B cell (primary cell): ENCODE measurements around the gene NUP210. TPM values are rescaled to one million over a fixed set of nuclear protein-coding genes. Genes with fewer than 3 reads are reported as not detected.

Experiments used
- ATAC-seq: fragments of 200-7000 bp; cut with Tn5 transposase; one replicate; pipeline ENCODE4 v1.10.0; 2021; ENCODE audit warnings: low read depth, mild to moderate bottlenecking, moderate number of reproducible peaks, moderate library complexity
- CTCF ChIA-PET: fragments of 350-600 bp; sonication (Branson Sonifier 250); formaldehyde crosslinking; loops from one replicate; lab custom pipeline; 2021; ENCODE audit warnings: antibody characterized with exemption, inconsistent platforms; lab: Charles Lee
- POLR2A ChIA-PET: fragments of 350-600 bp; sonication (Branson Sonifier 250); formaldehyde crosslinking; loops from one replicate; lab custom pipeline; 2021; ENCODE audit warnings: antibody characterized with exemption; lab: Charles Lee
- DNase-seq: peaks from one replicate; pipeline ENCODE4 v3.0.0; 2013
- H2AFZ ChIP-seq: 2 replicates; pipeline ENCODE4 v1.6.1; 2012; ENCODE audit warnings: mild to moderate bottlenecking, low read depth, low read length; ENCODE audit not compliant: insufficient read depth, poor library complexity, severe bottlenecking
- H3K27ac ChIP-seq, 2 donors: 1 replicate in 1 of 2; 2 replicates in 1 of 2; pipeline ENCODE4 v1.5.1; 2012 to 2013; ENCODE audit warnings: low read length in 2 of 2, mild to moderate bottlenecking in 2 of 2, moderate library complexity in 1 of 2
- H3K27me3 ChIP-seq, 4 experiments: fragments of 200-600 bp in 1 of 4; sonication (generic) in 1 of 4; replicated peaks in 1 of 4; 1 replicate in 2 of 4; 2 replicates in 2 of 4; pipeline versions ENCODE4 v1.6.1 to v1.7.0; 2013 to 2016; ENCODE audit warnings: low read length in 3 of 4, mild to moderate bottlenecking in 2 of 4, mixed read lengths in 1 of 4, moderate library complexity in 1 of 4; ENCODE audit not compliant: insufficient read depth in 4 of 4, control insufficient read depth in 3 of 4; ENCODE audit errors: control extremely low read depth in 1 of 4
- H3K36me3 ChIP-seq, 2 experiments: replicated peaks in 1 of 2; 1 replicate in 1 of 2; 2 replicates in 1 of 2; pipeline versions ENCODE4 v1.6.1 to v1.7.1; 2013; ENCODE audit warnings: low read length in 1 of 2; ENCODE audit not compliant: insufficient read depth in 2 of 2, control insufficient read depth in 1 of 2; ENCODE audit errors: control extremely low read depth in 1 of 2, extremely low read depth in 1 of 2
- H3K4me1 ChIP-seq, 2 donors: fragments of 200-600 bp in 1 of 2; sonication (generic) in 1 of 2; 1 replicate in 1 of 2; 2 replicates in 1 of 2; pipeline versions ENCODE4 v1.5.1 to v1.6.1; 2013 to 2017; ENCODE audit warnings: low read length in 2 of 2; ENCODE audit not compliant: control insufficient read depth in 2 of 2, insufficient read depth in 2 of 2
- H3K4me2 ChIP-seq: replicated peaks from 2 replicates; pipeline ENCODE3; 2012; ENCODE audit warnings: mild to moderate bottlenecking, low read depth, low read length; ENCODE audit not compliant: poor library complexity, severe bottlenecking
- H3K4me3 ChIP-seq, 5 experiments: fragments of 200-600 bp in 1 of 5; sonication (generic) in 1 of 5; 1 replicate in 3 of 5; 2 replicates in 2 of 5; pipeline versions ENCODE4 v1.5.1 to v1.7.0; 2011 to 2016; ENCODE audit warnings: low read length in 4 of 5, mild to moderate bottlenecking in 4 of 5, low read depth in 2 of 5, control low read depth in 1 of 5, moderate library complexity in 1 of 5; ENCODE audit not compliant: insufficient read depth in 1 of 5; ENCODE audit errors: control extremely low read depth in 1 of 5, extremely low read depth in 1 of 5
- H3K79me2 ChIP-seq: fragments of 200-600 bp; sonication (generic); one replicate; pipeline ENCODE4 v1.6.0; 2016; ENCODE audit warnings: low read length; ENCODE audit not compliant: control insufficient read depth, insufficient read depth
- H3K9ac ChIP-seq: fragments of 200-600 bp; sonication (generic); 2 replicates; pipeline ENCODE4 v1.6.1; 2017; ENCODE audit warnings: mild to moderate bottlenecking, low read length, moderate library complexity
- H3K9me3 ChIP-seq, 3 donors: one replicate each; pipeline versions ENCODE4 v1.6.1 to v1.7.1; 2013; ENCODE audit warnings: low read length in 2 of 3; ENCODE audit not compliant: control insufficient read depth in 2 of 3, insufficient read depth in 1 of 3; ENCODE audit errors: control extremely low read depth in 1 of 3
- H4K20me1 ChIP-seq: 2 replicates; pipeline ENCODE4 v1.6.0; 2012; ENCODE audit warnings: mild to moderate bottlenecking, low read length; ENCODE audit not compliant: insufficient read depth, control insufficient read depth, poor library complexity, severe bottlenecking
- H3K27ac Mint-ChIP-seq: one replicate; pipeline ENCODE4 v1.8.0; 2021; ENCODE audit warnings: mixed read lengths
- H3K27me3 Mint-ChIP-seq: one replicate; pipeline ENCODE4 v1.8.0; 2021; ENCODE audit warnings: mixed read lengths
- H3K4me1 Mint-ChIP-seq: one replicate; pipeline ENCODE4 v1.8.0; 2021; ENCODE audit warnings: mixed read lengths
- H3K4me3 Mint-ChIP-seq: one replicate; pipeline ENCODE4 v1.8.0; 2021; ENCODE audit warnings: mixed read lengths
- H3K9me3 Mint-ChIP-seq: one replicate; pipeline ENCODE4 v1.8.0; 2022; ENCODE audit warnings: mixed read lengths; ENCODE audit not compliant: insufficient read depth
- EZH2 ChIP-seq: IDR thresholded peaks from 2 replicates; pipeline ENCODE4 v1.6.1; 2012; ENCODE audit warnings: borderline replicate concordance, low read depth, mild to moderate bottlenecking, moderate library complexity, low read length; ENCODE audit not compliant: insufficient read depth, poor library complexity, severe bottlenecking
- WGBS: methylation state at CpG from one replicate; pipeline ENCODE4 v1.1.5; 2013; ENCODE audit warnings: missing lambda C conversion rate; ENCODE audit not compliant: insufficient coverage; 5-methylcytosine and 5-hydroxymethylcytosine counted together
- intact Hi-C: fragments of 100-400 bp; cut with micrococcal nuclease; formaldehyde crosslinking; loops from one replicate; pipeline ENCODE4 v1.10.0; 2022
- polyA plus RNA-seq: library from polyadenylated mRNA; depleted of rRNA; stranded (reverse); fragments of >200 nt; gene quantifications from 2 replicates; pipeline ENCODE4 v1.2.3, GENCODE V29; 2012
- total RNA-seq, 2 donors: library from RNA; stranded (reverse); fragments of 120-200 nt in 1 of 2; gene quantifications; 1 replicate in 1 of 2; 2 replicates in 1 of 2; pipeline versions ENCODE4 v1.2.3 to v1.2.4, GENCODE V29; 2013 to 2022
- TF ChIP-seq, protein P1 (sequence below): fragments of 200-600 bp; IDR thresholded peaks from one replicate; pipeline ENCODE4 v1.8.0; 2022; ENCODE audit warnings: antibody characterized with exemption, mild to moderate bottlenecking

Gene NUP210
- total and polyA plus RNA-seq, 2 donors (not counting 1 experiment from before 2014, with no cell fraction given), result 114 to 159 TPM

DNA sequence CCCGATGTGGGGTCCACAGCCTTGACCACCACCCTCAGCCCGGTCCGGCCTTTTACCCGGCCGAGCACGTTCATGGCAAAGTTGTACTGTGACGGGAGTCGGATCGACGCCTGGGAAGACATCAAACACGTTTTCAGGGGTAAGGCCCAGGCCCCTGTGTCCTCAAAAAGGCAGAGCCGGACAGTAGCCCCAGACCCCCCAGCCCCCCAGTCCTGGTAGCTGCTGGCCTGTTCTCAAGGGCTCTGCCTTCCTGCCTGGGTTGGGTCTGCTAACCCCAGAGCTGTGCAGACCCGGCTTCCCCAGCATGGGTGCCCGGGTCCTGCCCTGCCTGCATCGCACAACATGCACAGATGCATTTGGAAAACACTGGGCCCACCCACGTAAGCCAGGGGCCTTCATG, 84.6 kb downstream of the NUP210 start:
- no peak overlapping the region for H3K4me2 ChIP-seq
- H3K79me2 ChIP-seq, result peaks cover 2% of the 10 kb centered on the region
- peaks cover 52% of the 10 kb centered on the region for H4K20me1 ChIP-seq
- ChIA-PET CTCF (no interaction called here), POLR2A (interaction anchor here (0.6 kb wide), 1 partner anchor 415 kb away, joined by 4 read pairs; no protein-coding TSS in a partner anchor)
- Mint-ChIP-seq H3K9me3 (no peaks in the 10 kb centered on the region), H3K27ac (peak overlapping the region; percentile 63), H3K27me3 (no peaks in the 10 kb centered on the region), H3K4me1 (peaks cover 47% of the 10 kb centered on the region), H3K4me3 (no peak overlapping the region)
- WGBS, result 96% methylated on average over 16 of the region's 16 CpGs
- no peak overlapping the region for H3K9ac ChIP-seq
- ATAC-seq (no peak), DNase-seq (no peak)
- no peak overlapping the region for H2AFZ ChIP-seq
- H3K27ac ChIP-seq, result no peak overlapping the region
- no peak overlapping the region for H3K4me3 ChIP-seq
- no peaks in the 10 kb centered on the region for H3K9me3 ChIP-seq
- H3K27me3 ChIP-seq, result no peaks in the 10 kb centered on the region
- intact Hi-C loops, result no loop called here
- peaks cover 33 to 51% of the 10 kb centered on the region in 2 donors for H3K4me1 ChIP-seq
- TF ChIP-seq, protein P1, sequence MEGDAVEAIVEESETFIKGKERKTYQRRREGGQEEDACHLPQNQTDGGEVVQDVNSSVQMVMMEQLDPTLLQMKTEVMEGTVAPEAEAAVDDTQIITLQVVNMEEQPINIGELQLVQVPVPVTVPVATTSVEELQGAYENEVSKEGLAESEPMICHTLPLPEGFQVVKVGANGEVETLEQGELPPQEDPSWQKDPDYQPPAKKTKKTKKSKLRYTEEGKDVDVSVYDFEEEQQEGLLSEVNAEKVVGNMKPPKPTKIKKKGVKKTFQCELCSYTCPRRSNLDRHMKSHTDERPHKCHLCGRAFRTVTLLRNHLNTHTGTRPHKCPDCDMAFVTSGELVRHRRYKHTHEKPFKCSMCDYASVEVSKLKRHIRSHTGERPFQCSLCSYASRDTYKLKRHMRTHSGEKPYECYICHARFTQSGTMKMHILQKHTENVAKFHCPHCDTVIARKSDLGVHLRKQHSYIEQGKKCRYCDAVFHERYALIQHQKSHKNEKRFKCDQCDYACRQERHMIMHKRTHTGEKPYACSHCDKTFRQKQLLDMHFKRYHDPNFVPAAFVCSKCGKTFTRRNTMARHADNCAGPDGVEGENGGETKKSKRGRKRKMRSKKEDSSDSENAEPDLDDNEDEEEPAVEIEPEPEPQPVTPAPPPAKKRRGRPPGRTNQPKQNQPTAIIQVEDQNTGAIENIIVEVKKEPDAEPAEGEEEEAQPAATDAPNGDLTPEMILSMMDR, result no peak
- no peak for TF ChIP-seq EZH2
- H3K36me3 ChIP-seq, result peaks cover 0 to 79% of the 10 kb centered on the region in 2 experiments

GRCh38 chr3:13335059-13335458, 85.1 kb downstream of the NUP210 start:
- Mint-ChIP-seq H3K4me1 (peaks cover 47% of the 10 kb centered on the region), H3K27ac (peak overlapping the region; percentile 63), H3K27me3 (no peaks in the 10 kb centered on the region), H3K4me3 (no peak overlapping the region), H3K9me3 (no peaks in the 10 kb centered on the region)
- Histone ChIP-seq H3K4me2 (no peak overlapping the region), H3K79me2 (peaks cover 2% of the 10 kb centered on the region), H3K9me3 (no peaks in the 10 kb centered on the region), H2AFZ (no peak overlapping the region), H3K27me3 (no peaks in the 10 kb centered on the region), H3K4me1 (peaks cover 33 to 52% of the 10 kb centered on the region in 2 donors), H3K36me3 (peaks cover 0 to 79% of the 10 kb centered on the region in 2 experiments), H3K4me3 (no peak overlapping the region), H4K20me1 (peaks cover 49% of the 10 kb centered on the region), H3K9ac (no peak overlapping the region), H3K27ac (no peak overlapping the region)
- ChIA-PET POLR2A (no interaction called here), CTCF (interaction anchor here (6.7 kb wide), 1 partner anchor 117 kb away, joined by 45 read pairs; no protein-coding TSS in a partner anchor)
- 78% methylated on average over 6 of the region's 6 CpGs for WGBS
- ATAC-seq (no peak), DNase-seq (no peak)
- intact Hi-C loops, result no loop called here
- TF ChIP-seq, protein P1, result no peak
- TF ChIP-seq EZH2, result no peak
